CD4-positive, alpha-beta memory T cell (primary cell): Measurements from ENCODE around the gene STK24. TPM values are rescaled to one million over a fixed set of nuclear protein-coding genes. Genes with fewer than 3 reads are reported as not detected.

Experiments used
- CTCF ChIA-PET: fragments of 350-600 bp; sonication (Branson Sonifier 250); formaldehyde crosslinking; loops from one replicate; lab custom pipeline; 2021; ENCODE audit warnings: inconsistent platforms; ENCODE audit not compliant: partially characterized antibody; lab: Charles Lee
- POLR2A ChIA-PET: fragments of 350-600 bp; sonication (Branson Sonifier 250); formaldehyde crosslinking; loops from one replicate; lab custom pipeline; 2021; ENCODE audit not compliant: partially characterized antibody; lab: Charles Lee
- DNase-seq, 5 donors: peaks; one replicate each; pipeline versions ENCODE4 v3.0.0 to v3.0.0-alpha.2; 2020 to 2022; ENCODE audit warnings: mixed read lengths in 1 of 5
- H3K27ac ChIP-seq: one replicate; pipeline ENCODE4 v1.7.0; 2013; ENCODE audit warnings: low read depth, low read length
- H3K27me3 ChIP-seq: 2 replicates; pipeline ENCODE4 v1.7.0; 2013; ENCODE audit warnings: mild to moderate bottlenecking, low read length, moderate library complexity; ENCODE audit not compliant: insufficient read depth
- H3K36me3 ChIP-seq: 2 replicates; pipeline ENCODE4 v1.7.0; 2013; ENCODE audit warnings: mild to moderate bottlenecking, low read length, moderate library complexity; ENCODE audit not compliant: insufficient read depth
- H3K4me1 ChIP-seq: 2 replicates; pipeline ENCODE4 v1.7.0; 2013; ENCODE audit warnings: mild to moderate bottlenecking, low read length, moderate library complexity; ENCODE audit not compliant: insufficient read depth
- H3K4me3 ChIP-seq, 2 donors: one replicate each; pipeline ENCODE4 v1.7.0; 2013; ENCODE audit warnings: low read length in 2 of 2, mild to moderate bottlenecking in 1 of 2
- H3K9me3 ChIP-seq, 2 donors: one replicate each; pipeline ENCODE4 v1.7.0; 2013; ENCODE audit warnings: low read length in 2 of 2, control low read depth in 1 of 2; ENCODE audit not compliant: control insufficient read depth in 1 of 2
- H3K27ac Mint-ChIP-seq, 7 donors: one replicate each; pipeline ENCODE4 v1.8.0; 2020 to 2021; ENCODE audit warnings: mixed read lengths in 7 of 7, mild to moderate bottlenecking in 6 of 7, inconsistent platforms in 3 of 7, moderate library complexity in 3 of 7
- H3K27me3 Mint-ChIP-seq, 2 donors: one replicate each; pipeline ENCODE4 v1.8.0; 2020 to 2021; ENCODE audit warnings: mixed read lengths in 2 of 2
- H3K36me3 Mint-ChIP-seq, 2 donors: one replicate each; pipeline ENCODE4 v1.8.0; 2020 to 2021; ENCODE audit warnings: mixed read lengths in 2 of 2, inconsistent platforms in 1 of 2, mild to moderate bottlenecking in 1 of 2
- H3K4me1 Mint-ChIP-seq, 4 donors: one replicate each; pipeline ENCODE4 v1.8.0; 2020 to 2021; ENCODE audit warnings: mixed read lengths in 4 of 4, mild to moderate bottlenecking in 1 of 4
- H3K4me3 Mint-ChIP-seq, 8 donors: one replicate each; pipeline ENCODE4 v1.8.0; 2020 to 2021; ENCODE audit warnings: mixed read lengths in 8 of 8, mild to moderate bottlenecking in 7 of 8, moderate library complexity in 6 of 8, inconsistent platforms in 3 of 8
- H3K9me3 Mint-ChIP-seq, 8 donors: one replicate each; pipeline ENCODE4 v1.8.0; 2020 to 2021; ENCODE audit warnings: mixed read lengths in 8 of 8, mild to moderate bottlenecking in 5 of 8, inconsistent platforms in 3 of 8, moderate library complexity in 1 of 8
- intact Hi-C: fragments of 100-400 bp; cut with micrococcal nuclease; formaldehyde crosslinking; loops from one replicate; pipeline ENCODE4 v1.15.1; 2023
- polyA plus RNA-seq, 2 donors: library from polyadenylated mRNA; unstranded; fragments of 300-500 nt; fragmentation: Illumina TruSeq; gene quantifications; one replicate each; pipeline ENCODE4 v1.2.3, GENCODE V29; 2021
- total RNA-seq, 2 experiments: library from RNA; stranded (reverse); gene quantifications; one replicate each; pipeline ENCODE4 v1.2.3, GENCODE V29; 2021

Gene STK24
- total and polyA plus RNA-seq, 4 experiments from 2014 or later = 24.2 to 147 (median 118) TPM

DNA sequence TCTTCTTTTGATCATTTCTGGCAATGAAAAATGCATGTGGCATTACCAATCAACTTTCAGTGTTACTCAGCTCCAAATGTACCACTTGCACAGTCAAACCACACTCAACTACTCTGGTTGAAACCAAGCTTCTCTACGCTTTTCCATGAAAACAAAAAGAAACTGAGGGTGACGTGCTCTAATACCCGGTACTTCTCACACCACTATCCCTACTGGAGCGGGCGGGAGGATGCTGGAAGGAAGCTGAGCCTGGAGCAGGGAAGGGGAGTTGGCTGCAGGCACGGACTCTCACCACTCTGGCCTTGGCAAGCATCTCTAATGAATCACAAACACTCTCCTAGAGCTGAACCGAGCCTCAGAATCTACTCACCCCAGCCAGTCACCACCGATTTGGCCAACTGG, 48.2 kb downstream of the STK24 start:
- H3K27me3 ChIP-seq = no peaks in the 10 kb centered on the region
- peaks cover 99% of the 10 kb centered on the region for H3K4me1 ChIP-seq
- DNase-seq = no peak
- Mint-ChIP-seq H3K4me3 (peak overlapping the region in 7 of 8 donors; percentile 7 to 81 (median 71)), H3K36me3 (peaks cover 0 to 10% of the 10 kb centered on the region in 2 donors), H3K4me1 (peaks cover 74 to 96% (median 86%) of the 10 kb centered on the region in 4 donors), H3K27ac (peak overlapping the region; percentile 58 to 94 (median 81)), H3K27me3 (no peaks in the 10 kb centered on the region), H3K9me3 (no peaks in the 10 kb centered on the region)
- H3K4me3 ChIP-seq = no peak overlapping the region
- no peaks in the 10 kb centered on the region for H3K9me3 ChIP-seq
- no peak overlapping the region for H3K27ac ChIP-seq
- H3K36me3 ChIP-seq = no peaks in the 10 kb centered on the region
- intact Hi-C loops = no loop called here
- ChIA-PET CTCF (interaction anchor here (0.9 to 1.0 kb wide), 2 partner anchors 49 to 124 kb away, joined by 3 read pairs; no protein-coding TSS in a partner anchor), POLR2A (interaction anchor here (0.7 to 2.1 kb wide), 3 partner anchors 35 to 42 kb away, joined by 3 to 6 read pairs (median 4); no protein-coding TSS in a partner anchor)

DNA sequence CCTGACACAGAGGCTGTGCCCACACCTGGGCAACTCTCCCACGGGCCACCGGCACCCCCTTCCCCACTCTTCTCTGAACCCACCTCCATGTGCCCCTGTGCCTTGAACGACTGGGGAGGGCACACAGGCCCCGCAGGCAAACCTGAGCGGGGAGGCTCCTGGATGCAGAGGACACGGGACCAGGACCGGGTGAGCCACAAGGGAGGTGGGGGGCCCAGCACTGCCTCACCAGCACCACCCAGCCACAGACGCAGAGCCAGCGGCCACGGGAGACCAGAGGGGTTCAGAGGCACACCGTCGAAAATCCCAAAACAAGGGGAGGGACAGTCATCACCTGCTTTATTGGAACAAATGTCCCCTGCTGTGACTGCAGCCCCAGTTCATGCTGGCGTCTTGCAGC, 49.4 kb downstream of the STK24 start:
- peaks cover 78 to 100% (median 89%) of the 10 kb centered on the region in 4 donors for H3K4me1 Mint-ChIP-seq
- no peaks in the 10 kb centered on the region for H3K9me3 Mint-ChIP-seq
- no peaks in the 10 kb centered on the region for H3K36me3 ChIP-seq
- peak overlapping the region in 2 of 7 donors; percentile 86 to 92 for H3K27ac Mint-ChIP-seq
- POLR2A ChIA-PET = interaction anchor here (1.0 kb wide), 1 partner anchor 78 kb away, joined by 3 read pairs; no protein-coding TSS in a partner anchor
- peaks cover 100% of the 10 kb centered on the region for H3K4me1 ChIP-seq
- H3K27ac ChIP-seq = no peak overlapping the region
- no peak for DNase-seq
- H3K27me3 ChIP-seq = no peaks in the 10 kb centered on the region
- H3K27me3 Mint-ChIP-seq = no peaks in the 10 kb centered on the region
- intact Hi-C loops = no loop called here
- no peaks in the 10 kb centered on the region for H3K9me3 ChIP-seq
- CTCF ChIA-PET = interaction anchor here (1.0 kb wide), 1 partner anchor 48 kb away, joined by 3 read pairs; no protein-coding TSS in a partner anchor
- H3K36me3 Mint-ChIP-seq = peaks cover 0 to 10% of the 10 kb centered on the region in 2 donors
- H3K4me3 ChIP-seq = no peak overlapping the region
- H3K4me3 Mint-ChIP-seq = no peak overlapping the region

DNA sequence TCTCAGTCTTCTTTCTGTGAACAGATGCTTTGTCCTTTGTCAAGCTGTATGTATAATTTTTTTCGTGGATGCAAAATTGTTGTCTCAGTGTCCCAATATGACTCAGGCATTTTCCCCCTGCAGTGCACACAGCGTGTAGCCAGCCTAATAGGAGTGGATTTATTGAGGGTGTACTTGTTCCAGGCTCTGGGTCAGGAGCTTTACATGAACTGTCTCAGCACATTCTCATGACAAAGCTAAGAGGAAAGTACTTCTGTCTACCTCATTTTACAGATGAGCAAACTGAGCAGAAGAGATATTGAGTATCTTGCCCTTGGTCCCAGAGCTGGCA, 50.8 kb downstream of the STK24 start:
- DNase-seq = no peak
- H3K27me3 ChIP-seq = no peaks in the 10 kb centered on the region
- CTCF ChIA-PET = interaction anchor here (1.3 to 1.6 kb wide), 4 partner anchors 11 to 127 kb away, joined by 3 to 4 read pairs (median 3); no protein-coding TSS in a partner anchor
- no peaks in the 10 kb centered on the region for H3K9me3 ChIP-seq
- Mint-ChIP-seq H3K27ac (peak overlapping the region; percentile 72 to 92 (median 88)), H3K9me3 (no peaks in the 10 kb centered on the region), H3K4me1 (peaks cover 82 to 100% (median 89%) of the 10 kb centered on the region in 4 donors), H3K4me3 (peak overlapping the region in 7 of 8 donors; percentile 6 to 58 (median 46)), H3K36me3 (peaks cover 0 to 8% of the 10 kb centered on the region in 2 donors), H3K27me3 (no peaks in the 10 kb centered on the region)
- intact Hi-C loops = no loop called here
- H3K4me1 ChIP-seq = peaks cover 100% of the 10 kb centered on the region
- no peaks in the 10 kb centered on the region for H3K36me3 ChIP-seq
- POLR2A ChIA-PET = interaction anchor here (0.6 to 1.3 kb wide), 3 partner anchors 37 to 50 kb away, joined by 3 read pairs; no protein-coding TSS in a partner anchor
- H3K27ac ChIP-seq = peak overlapping the region; percentile 18
- no peak overlapping the region for H3K4me3 ChIP-seq

DNA sequence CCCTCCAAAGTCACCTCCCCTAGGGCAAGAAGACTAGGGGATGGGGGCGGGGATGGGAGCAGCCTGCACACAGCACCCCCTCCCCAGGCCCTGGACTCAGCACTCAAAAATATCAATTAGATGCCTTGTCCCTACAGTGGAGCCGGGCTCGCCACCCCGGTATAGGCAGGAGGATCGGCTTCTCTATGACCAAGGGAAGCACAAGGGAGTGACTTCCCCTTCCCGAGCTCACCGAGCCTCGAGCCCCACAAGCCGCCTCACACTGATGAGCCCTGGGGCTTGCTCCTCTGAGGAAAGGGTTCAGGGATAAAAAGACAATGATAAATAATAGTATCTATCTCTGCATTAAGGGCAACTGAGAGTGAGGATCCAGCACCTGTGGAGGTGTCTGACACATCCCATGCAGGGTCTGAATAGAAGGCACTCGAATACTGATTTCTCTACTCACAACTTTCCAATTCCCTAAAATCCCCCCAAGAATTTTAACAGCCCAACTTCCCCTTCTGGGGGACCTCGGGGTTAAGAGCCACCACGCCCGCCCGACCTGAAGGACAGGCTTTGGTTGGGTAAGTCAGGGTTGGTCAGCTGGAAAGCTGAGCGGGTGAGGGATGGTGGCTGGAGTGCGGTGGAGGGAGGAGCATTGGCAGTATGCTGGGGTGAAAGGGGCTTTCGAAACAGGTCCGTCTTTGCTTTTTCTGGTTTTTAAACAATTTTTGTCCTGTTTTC, 51.3 kb downstream of the STK24 start:
- peaks cover 100% of the 10 kb centered on the region for H3K4me1 ChIP-seq
- H3K36me3 ChIP-seq = no peaks in the 10 kb centered on the region
- intact Hi-C loops = no loop called here
- H3K27ac Mint-ChIP-seq = peak overlapping the region; percentile 72 to 92 (median 89)
- ChIA-PET CTCF (interaction anchor here (1.3 to 1.6 kb wide), 3 partner anchors 25 to 127 kb away, joined by 3 to 4 read pairs (median 3); no protein-coding TSS in a partner anchor), POLR2A (interaction anchor here (0.9 to 1.3 kb wide), 2 partner anchors 40 to 50 kb away, joined by 3 read pairs; no protein-coding TSS in a partner anchor)
- peak overlapping the region in 5 of 8 donors; percentile 32 to 77 (median 57) for H3K4me3 Mint-ChIP-seq
- H3K36me3 Mint-ChIP-seq = peaks cover 0 to 8% of the 10 kb centered on the region in 2 donors
- peaks cover 79 to 100% (median 89%) of the 10 kb centered on the region in 4 donors for H3K4me1 Mint-ChIP-seq
- DNase-seq = no peak
- peak overlapping the region; percentile 18 for H3K27ac ChIP-seq
- H3K27me3 Mint-ChIP-seq = no peaks in the 10 kb centered on the region
- H3K4me3 ChIP-seq = no peak overlapping the region
- no peaks in the 10 kb centered on the region for H3K9me3 Mint-ChIP-seq
- no peaks in the 10 kb centered on the region for H3K27me3 ChIP-seq
- no peaks in the 10 kb centered on the region for H3K9me3 ChIP-seq

DNA sequence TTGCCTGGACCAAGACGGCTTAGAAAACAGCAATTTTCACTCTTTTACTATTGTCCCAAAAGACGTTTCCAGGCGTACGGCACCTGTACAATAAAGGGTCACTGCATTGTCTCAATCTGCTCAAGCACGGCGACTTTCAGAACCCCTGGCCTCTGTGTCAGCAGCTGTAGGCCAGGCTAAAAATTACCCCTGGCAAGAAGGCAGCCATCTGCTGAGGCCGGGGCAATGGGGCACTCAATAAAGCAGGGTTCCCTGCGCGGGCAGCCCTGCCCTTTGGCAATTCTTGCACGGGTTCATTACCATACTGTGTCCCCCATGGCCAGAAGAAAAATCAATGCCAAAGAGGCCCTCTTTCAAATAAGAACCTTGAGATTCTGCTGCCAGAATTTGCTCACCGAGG, 52.1 kb downstream of the STK24 start:
- peaks cover 0 to 8% of the 10 kb centered on the region in 2 donors for H3K36me3 Mint-ChIP-seq
- ChIA-PET POLR2A (interaction anchor here (1.8 kb wide), 1 partner anchor 7 kb away, joined by 6 read pairs; no protein-coding TSS in a partner anchor), CTCF (interaction anchor here (1.6 kb wide), 1 partner anchor 26 kb away, joined by 4 read pairs; no protein-coding TSS in a partner anchor)
- H3K4me3 ChIP-seq = no peak overlapping the region
- DNase-seq = no peak
- no peaks in the 10 kb centered on the region for H3K27me3 Mint-ChIP-seq
- H3K4me1 Mint-ChIP-seq = peaks cover 78 to 100% (median 89%) of the 10 kb centered on the region in 4 donors
- intact Hi-C loops = no loop called here
- H3K4me3 Mint-ChIP-seq = peak overlapping the region in 6 of 8 donors; percentile 14 to 78 (median 69)
- no peaks in the 10 kb centered on the region for H3K9me3 Mint-ChIP-seq
- H3K27ac Mint-ChIP-seq = peak overlapping the region; percentile 85 to 96 (median 94)
- no peaks in the 10 kb centered on the region for H3K36me3 ChIP-seq
- peak overlapping the region; percentile 18 for H3K27ac ChIP-seq
- no peaks in the 10 kb centered on the region for H3K27me3 ChIP-seq
- no peaks in the 10 kb centered on the region for H3K9me3 ChIP-seq
- peaks cover 100% of the 10 kb centered on the region for H3K4me1 ChIP-seq

DNA sequence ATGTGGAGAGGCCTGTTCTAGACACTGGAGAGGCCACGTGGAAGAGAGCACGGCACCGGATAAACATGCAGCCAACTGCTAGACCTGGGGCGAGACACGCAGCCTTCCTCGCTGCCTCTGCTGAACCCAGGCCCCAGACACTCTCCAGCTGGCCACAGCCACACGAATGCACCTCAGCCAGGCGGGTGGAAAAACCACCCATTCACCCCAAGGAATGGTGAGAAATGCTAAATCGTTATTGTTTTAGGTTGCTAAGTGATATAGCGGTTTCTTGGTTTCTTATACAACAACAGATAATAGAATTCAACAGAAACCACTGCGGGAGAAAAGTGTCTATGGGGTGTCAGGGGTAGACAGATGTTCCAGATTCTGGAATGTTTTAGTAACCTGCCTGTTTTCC, 52.5 kb downstream of the STK24 start:
- H3K36me3 ChIP-seq = no peaks in the 10 kb centered on the region
- no peaks in the 10 kb centered on the region for H3K9me3 Mint-ChIP-seq
- peak overlapping the region; percentile 85 to 96 (median 94) for H3K27ac Mint-ChIP-seq
- peak; percentile 34 to 70 (median 53) for DNase-seq
- no peaks in the 10 kb centered on the region for H3K9me3 ChIP-seq
- no peak overlapping the region for H3K4me3 ChIP-seq
- no peaks in the 10 kb centered on the region for H3K27me3 ChIP-seq
- peak overlapping the region; percentile 14 to 78 (median 70) for H3K4me3 Mint-ChIP-seq
- CTCF ChIA-PET = no interaction called here
- H3K4me1 ChIP-seq = peaks cover 100% of the 10 kb centered on the region
- H3K27ac ChIP-seq = peak overlapping the region; percentile 47
- peaks cover 0 to 8% of the 10 kb centered on the region in 2 donors for H3K36me3 Mint-ChIP-seq
- POLR2A ChIA-PET = interaction anchor here (1.0 to 1.8 kb wide), 3 partner anchors 8 to 44 kb away, joined by 3 to 6 read pairs (median 3); no protein-coding TSS in a partner anchor
- no peaks in the 10 kb centered on the region for H3K27me3 Mint-ChIP-seq
- peaks cover 78 to 100% (median 89%) of the 10 kb centered on the region in 4 donors for H3K4me1 Mint-ChIP-seq
- intact Hi-C loops = no loop called here
